Dermis blood vessel endothelial cell (primary cell): ENCODE results near the gene PDE6C. TPM values are rescaled to one million over a fixed set of nuclear protein-coding genes. Genes with fewer than 3 reads are reported as not detected.

Source experiments
- DNase-seq: peaks from one replicate; pipeline ENCODE4 v3.0.0; 2010
- total RNA-seq: library from RNA; depleted of rRNA; stranded (reverse); fragments of >200 nt; gene quantifications from 2 replicates; pipeline ENCODE4 v1.2.3, GENCODE V29; 2014

Gene PDE6C
- total RNA-seq, 1 donor from 2014 or later, result not detected

DNA sequence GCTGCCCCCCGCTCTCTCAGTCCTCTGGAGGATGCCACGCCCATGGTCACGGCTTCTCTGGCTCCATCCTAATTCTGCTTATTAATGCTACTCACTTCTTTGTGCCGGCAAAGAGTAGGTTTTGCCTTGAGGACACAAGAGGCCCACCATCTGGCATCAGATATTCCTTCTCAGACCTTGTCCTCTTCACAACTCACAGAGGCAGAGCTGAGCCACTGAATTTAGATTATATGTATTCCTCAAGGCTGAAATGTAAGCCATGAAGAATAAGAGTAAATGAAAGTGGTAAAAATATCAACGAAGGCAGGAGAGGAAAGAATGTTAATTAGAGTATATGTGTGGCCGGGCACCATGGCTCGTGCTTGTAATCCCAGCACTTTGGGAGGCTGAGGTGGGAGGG is 17.8 kb upstream of the PDE6C start:
- DNase-seq, result no peak

DNA sequence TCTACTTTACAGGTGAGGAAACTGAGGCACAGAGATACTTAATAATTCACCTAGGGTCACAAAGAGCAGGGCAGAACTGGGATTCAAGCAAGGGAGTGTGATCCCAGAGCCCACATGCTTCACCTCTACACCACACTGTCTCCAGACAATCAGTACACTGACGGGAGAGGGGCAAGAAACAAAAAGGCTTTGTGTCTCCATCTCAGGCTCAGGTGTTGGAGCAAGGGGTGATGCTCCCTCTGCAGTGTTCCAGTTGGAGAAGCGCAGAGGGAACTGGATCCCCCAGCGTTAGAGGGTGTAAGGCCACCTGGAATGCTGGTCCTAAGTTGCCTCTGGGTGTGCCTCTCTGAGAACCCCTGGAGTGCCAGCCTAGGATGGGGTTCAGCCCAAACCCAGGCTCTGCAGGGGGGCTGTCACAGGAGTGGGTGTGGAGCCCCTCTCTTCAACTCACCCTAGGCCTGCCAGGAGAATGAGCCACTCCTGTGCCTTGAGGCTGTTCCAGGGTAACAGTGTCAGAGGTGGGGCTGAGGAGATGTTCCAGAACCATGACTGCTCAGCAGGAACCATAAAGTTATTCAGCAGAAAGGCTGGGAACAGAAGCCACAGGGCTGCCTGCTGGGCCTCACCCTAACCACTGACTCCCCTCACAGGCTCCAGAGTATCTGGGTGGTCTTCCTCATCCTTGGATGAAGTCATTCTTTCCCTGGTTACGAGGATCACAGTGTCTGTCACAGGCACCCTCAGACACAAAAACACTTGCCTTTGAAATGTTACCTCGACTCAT is 16.8 kb upstream of the PDE6C start:
- DNase-seq, result no peak

DNA sequence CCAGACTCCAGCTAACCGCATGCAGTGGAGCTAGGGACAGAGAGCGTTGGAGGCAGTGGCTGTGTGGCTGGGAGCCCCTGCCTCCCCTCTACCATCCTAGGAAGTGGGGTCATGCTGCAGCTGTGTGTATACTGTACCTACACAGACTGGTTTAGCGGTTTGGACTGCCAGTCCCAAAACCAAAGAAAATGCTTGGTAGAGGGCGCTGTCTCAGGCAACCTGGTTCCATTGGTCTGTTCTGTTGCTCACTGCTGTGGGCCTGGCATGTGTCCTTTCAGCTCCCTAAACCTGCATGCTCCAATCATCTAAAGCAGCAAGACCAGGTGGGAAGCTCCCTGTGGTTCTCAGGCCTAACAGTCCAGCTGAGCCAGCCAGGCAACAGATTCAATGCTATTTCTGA is 15.8 kb upstream of the PDE6C start:
- no peak for DNase-seq

DNA sequence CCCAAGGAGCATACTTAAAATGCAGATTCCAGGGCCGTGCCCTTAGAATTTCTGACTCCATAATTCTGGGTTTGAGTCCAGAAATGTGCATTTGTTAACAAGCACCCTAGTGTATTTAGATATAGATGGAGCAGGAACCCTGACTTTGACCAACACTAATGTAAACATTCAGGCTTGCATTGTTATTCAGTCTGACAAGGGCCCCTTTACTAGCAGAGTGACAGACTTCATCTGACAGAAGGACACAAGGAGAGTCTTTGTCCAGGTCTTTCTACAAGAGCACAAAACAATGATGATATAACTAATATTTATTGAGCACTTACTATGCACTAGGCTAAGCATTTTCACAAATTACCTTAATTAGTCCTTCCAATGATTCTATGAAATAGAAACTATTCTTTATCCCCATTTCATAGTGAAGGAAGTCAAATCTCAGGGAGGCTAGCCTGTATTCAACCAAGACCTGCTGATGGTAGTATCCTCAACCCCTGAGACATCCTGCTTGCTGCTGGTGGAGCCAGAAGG is 15.2 kb upstream of the PDE6C start:
- no peak for DNase-seq

DNA sequence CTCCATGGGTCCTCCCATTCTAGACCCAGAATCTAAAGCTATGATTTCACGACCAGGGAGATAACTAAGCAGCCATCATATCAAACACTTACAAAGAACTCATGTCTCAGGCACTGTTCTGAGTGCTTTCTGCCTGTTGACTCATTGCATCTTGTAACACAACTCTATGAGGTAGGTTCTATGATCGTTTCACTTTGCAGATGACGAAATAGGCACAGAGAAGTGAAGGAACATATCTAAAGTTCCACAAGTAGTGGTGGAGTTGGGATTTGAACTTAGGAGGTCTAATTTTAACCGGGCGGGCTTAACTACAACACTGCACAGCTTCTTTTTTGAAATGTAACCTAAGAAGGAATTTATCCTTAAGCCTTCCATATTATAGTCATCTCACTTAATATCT is 14.2 kb upstream of the PDE6C start:
- DNase-seq, result no peak

DNA sequence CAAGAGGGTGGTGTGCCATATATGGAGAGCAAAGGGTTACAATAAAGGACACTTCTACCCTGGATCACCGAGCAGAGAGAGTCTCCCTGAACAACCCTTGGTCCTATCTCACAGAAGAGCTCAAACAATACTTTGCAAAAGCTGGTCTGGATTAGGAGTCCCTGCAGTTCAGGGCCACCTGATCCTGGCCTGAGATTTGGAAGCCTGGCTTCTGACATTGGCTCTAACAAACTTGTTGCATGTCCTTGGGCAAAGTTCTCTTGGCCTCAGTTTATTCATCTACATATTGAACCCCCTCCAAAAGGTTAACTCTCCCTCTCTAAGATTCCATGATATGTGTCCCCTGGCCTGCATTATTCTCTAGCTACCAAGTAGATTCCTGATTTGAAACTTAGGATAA is 13.0 kb upstream of the PDE6C start:
- no peak for DNase-seq

DNA sequence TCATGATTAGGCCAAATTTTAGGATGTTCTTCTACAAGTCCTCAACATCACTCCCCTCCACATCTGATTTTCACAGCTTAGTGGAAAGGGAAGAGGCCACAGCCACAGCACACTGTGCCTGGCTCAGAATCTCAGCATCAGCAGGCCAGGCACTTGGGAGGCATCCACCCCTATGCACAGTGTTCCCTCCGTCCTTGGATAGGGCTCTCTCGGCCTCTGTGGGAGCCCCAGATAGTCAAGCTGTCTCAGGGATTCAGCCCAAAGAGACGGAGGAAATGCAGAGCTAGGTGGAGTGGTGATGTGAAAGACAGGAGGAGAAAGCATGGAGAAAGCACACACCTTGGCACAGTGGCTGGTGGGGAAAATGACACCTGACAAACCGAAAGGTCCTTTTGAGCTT is 12.6 kb upstream of the PDE6C start:
- no peak for DNase-seq

DNA sequence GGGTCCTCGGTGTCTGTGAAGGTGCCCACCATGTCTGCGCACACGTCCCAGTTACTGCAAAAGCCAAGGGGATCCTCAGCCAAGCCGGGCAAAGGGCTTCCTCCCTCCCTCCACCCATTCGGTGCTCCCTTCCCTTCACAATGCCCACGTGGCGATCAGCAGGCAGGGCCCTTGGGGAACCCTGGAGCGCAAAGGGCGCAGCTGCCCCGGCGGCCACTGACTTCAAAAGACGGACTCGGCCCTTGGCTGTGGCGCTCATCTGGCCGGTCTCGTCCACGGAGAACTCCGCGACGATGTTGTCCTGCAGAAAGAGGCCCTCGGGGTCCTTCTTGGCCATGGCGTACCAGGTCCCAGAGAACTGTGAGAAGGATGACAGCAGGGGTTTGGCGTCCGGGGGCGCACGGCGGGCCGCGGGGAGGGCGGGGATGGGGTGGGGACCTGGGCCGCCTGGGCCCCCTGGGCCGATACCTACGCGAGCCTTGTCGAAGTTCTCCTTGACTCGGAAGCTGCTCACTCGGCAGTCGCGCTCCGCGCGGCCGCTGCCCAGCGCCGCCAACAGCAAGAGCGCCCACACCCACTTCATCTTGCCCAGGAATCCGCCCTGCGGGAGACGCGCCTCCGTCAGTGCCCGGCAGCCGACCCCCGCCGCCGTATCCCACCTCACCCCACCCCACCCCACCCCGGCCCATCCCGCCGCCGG is 11.7 kb upstream of the PDE6C start:
- DNase-seq, result peak; percentile 47

DNA sequence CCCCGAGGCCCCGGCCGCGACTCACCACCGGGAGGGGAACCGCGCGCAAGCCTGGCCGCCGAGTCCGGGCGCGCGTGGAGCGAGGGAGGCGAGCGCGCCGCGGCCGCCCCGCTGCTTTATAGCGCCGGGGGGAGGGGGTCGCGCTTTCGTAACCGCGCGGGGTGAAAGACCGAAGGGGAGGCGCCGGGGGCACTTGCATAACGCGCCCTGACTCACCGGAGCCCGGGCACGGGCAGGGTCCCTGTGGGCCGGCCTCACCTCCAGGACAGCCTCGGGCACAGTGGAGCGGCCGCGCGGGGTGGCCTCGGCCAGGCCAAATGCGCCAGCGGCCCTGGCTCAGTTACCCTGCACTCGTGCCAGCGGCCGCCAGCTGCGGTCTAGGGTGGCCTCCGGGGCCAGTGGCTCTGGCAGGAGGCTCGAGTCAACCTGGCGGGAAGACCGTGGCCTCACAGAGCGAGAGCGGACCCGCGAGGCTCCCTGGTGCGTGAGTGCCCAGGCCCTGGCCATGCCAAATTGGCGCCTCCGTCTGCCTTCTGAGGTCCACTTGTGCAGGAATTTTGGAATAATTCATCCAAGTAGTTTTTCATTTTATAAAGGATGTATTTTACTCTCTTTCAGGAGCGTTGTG is 11.1 kb upstream of the PDE6C start, which contains the start of gene RBP4:
TSS of gene RBP4 (minus strand) at position 90 of the 628 bp plus-strand sequence. CDS start 207 bp downstream, outside the sequence.
- peak; percentile 3 for DNase-seq

DNA sequence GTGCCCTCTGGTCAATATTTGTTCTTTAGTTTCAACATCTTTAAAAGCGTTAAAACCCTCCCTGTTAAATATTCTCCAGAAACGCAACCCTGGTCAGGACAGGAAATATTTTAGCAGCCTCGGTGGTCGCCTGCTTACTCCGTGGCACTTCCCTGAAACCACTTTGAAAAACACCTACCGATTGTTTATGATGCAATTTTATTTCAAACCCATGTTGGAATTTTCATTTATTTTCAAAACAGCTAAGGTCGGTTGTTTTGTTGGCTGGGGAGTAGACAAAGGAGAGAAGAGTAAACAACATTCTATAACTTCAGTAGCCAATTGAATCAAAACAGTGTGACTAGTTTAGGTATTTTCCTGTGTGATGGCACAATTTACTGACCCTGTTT is 10.6 kb upstream of the PDE6C start:
- no peak for DNase-seq

DNA sequence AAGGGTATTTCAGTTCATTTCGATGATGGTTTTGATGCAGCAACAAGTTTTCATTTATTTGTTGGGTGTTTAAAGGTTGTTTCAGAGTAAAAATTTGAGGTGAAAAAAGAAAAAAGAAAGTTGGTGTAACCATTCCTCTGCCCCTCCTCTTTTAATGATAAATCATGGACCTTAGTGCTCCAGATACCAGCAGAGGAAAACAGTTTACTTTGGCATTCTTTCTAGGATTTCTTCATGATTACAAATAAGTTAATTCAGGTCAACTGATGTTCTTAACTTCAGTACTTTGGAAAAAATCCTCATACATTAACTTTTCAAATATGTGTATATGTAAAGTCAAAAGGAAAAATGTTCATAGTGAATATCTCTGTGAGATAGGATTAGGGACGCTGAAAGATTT is 9.3 kb upstream of the PDE6C start:
- no peak for DNase-seq

DNA sequence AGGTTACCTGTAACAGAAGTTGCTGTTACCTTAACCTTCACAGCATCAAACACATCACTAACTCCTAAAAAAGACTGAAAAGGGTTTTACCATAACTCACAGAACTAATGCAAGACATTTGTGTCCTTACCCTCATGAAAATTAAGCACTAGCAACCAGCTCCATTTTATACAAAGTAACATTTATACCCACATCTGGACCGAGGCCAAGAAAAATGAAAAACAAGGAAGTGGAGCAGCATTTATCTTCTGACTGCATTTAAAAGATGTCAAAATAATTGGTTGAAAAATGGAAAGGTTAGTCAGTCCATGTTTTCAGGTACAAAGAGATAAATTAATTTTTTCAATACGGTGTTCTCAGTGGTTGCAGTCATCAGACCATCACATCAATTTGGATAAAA is 8.2 kb upstream of the PDE6C start:
- peak; percentile 4 for DNase-seq

DNA sequence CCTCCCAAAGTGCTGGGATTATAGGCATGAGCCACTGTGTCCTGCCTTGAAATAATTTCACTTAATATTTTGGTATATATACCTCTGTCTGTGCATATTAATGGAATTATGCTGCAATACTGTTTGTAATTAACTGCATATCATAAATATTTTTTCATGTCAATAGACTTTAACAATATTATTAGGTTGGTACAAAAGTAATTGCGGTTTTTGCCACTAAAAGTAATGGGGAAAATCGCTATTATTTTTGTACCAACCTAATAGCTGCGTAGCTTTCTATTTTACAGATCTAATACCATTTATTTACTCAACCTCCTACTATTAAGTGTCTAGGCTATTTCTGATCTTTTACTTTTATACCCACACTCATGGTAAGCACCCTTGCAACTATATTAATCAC is 3.9 kb upstream of the PDE6C start:
- DNase-seq, result no peak

DNA sequence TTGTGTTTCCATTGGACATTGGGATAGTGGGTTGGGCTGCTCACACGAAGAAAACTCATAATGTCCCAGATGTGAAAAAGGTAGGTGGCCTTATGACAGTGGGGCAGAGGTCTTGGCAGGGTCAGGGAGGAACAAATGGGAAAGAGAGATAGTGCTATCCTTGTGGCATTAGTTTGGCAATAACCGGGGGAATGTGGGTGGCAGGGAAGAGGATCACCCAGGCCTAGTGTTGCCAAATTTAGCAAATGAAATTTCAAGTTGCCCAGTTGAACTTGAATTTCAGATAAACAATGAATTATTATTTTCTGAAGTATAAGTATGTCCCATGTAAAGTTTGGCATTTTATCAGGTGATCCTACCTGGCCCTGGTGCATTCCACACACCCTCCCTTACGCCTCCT is 789 bp downstream of the PDE6C start:
- DNase-seq, result no peak

DNA sequence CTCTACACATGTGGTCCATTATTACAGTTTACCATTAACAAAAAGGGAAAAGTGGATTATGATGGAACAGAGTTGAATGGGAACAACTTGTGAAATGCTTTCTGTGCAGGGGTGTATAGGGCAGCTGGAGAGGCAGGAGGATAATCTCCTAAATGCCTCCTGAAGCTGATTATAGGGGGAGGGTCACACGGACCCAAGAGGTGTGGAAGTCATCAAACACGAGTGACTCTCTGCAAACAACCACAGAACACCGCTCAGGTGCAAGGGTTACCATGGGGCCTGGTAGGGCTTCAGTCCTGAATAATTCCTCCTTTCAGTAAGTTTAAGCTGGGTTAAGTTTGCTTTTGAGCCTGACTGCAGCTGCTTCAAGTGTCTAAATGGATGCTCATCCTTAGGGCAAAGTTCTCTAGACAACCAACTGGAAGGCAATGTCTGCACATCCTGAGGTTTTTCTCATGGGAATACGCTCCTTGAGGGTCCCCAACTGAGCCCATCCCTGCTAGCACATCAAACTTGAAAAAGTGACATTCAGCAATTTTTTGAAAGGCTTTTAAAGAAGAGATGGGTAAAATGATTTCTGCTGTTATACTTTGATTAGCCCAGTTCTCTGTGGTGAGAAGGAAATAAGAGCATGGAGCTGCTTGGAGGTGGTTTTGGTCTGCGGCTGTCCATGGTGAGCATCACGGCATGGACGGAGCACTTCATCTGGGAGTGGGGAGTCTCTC is 1.9 kb downstream of the PDE6C start:
- no peak for DNase-seq

DNA sequence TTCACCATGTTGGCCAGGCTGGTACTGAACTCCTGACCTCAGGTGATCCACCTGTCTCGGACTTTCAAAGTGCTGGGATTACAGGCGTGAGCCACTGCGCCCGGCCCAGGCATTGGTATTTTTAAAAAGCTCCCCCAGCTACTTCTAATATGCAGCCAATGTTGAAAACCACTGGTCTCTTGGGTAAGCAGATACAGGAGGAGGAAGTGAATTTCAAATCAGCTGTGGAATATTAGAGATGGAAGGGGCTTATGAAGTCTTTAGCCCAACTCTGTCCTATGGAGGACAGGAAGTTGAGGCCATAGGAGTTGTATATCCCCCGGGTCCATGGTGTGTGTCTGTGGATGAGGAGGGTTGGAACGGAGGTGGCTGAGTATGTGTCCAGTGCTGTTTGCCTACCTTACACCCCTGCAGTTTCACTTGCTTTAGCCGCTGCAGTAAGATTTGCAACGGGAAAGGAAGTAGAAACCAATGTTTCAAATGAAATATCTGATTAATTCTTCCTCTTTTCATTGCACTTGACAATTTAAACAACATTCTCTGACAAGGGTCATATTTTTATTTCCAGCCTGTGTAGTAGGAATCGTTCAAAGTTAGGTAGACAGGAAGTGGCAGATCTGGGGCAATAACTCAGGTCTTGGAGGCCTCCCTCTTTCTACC is 3.4 kb downstream of the PDE6C start:
- DNase-seq, result no peak

DNA sequence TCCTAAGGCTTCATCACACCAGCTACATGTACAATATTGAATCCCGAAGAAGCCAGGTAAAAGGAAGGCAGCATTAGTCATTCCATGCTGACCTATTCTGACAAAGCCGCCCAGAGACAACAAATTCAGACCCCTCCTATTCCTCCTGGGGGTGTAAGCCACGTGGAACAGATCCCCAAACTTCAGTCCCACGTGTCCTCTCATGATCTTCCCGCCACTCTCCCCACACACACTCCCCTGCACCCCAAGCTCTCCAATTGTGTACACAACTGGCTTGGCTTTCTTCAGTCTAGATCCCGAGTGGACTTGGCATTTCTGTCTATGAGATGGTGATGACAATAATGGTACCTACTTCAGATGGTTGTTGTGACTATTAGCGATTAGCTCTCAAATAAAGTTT is 8.6 kb downstream of the PDE6C start:
- DNase-seq, result no peak

DNA sequence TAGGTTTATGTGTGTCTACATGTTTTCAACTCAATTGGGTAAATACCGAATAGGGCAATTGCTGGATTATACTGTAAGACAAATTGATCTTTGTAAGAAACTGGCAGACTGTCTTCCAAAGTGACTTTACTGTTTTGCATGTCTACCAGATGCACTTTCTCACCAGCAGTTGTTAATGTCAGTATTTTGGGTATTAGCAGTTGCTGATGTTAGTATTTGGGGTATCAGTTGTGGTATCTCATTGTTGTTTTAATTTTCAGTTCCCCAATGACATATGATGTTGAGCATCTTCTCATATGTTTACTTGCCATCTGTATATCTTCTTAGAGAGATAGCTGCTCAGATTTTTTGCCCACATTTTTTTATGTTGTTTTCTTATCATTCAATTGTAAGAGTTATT is 10.6 kb downstream of the PDE6C start:
- DNase-seq, result no peak

DNA sequence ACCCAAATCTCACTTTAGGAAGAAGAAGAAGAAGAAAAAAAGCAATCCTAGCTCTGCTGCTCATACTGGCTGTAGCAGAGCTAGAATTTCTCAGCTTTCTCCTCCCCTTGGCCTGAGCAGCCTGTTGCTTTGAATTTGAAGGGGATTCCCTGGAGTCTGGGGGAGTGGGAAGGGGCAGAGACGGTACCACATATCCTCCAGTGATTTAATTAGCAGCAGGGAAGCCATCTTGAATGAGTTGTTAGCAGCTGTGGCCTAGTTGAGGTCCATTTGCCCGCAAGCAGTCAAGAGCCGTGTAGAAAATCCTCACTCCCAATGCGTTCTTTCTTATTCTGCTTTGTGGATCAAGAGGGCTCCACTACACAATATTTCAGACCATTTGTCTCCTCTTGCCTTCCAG is 16.5 kb downstream of the PDE6C start:
- no peak for DNase-seq

DNA sequence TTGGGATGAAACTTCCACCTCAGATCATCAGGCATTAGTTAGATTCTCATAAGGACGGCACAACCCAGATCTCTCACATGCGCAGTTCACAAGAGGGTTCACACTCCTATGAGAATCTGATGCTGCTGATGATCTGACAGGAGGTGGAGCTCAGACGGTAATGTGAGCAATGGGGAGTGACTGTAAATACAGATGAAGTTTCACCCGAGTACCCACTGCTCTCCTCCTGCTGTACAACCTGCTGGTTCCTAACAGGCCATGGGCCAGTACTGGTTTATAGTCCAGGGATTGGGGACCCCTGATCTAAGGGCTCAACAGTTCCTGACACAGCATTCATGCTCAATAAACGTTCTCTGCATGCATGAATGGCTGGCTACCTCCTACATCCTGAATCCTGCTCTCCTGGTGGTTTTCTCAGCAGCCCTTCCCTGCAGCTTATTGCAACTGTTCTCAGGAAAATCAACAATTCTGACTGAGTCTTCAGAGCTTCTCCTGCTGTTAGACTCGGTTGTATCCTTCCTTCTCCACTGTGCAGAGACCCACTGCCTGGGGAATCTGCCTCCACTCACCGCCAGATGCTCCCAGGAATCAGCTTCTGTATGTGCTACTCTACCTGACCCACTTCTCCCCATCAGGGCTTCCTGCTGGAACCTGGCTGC is 17.4 kb downstream of the PDE6C start:
- no peak for DNase-seq

DNA sequence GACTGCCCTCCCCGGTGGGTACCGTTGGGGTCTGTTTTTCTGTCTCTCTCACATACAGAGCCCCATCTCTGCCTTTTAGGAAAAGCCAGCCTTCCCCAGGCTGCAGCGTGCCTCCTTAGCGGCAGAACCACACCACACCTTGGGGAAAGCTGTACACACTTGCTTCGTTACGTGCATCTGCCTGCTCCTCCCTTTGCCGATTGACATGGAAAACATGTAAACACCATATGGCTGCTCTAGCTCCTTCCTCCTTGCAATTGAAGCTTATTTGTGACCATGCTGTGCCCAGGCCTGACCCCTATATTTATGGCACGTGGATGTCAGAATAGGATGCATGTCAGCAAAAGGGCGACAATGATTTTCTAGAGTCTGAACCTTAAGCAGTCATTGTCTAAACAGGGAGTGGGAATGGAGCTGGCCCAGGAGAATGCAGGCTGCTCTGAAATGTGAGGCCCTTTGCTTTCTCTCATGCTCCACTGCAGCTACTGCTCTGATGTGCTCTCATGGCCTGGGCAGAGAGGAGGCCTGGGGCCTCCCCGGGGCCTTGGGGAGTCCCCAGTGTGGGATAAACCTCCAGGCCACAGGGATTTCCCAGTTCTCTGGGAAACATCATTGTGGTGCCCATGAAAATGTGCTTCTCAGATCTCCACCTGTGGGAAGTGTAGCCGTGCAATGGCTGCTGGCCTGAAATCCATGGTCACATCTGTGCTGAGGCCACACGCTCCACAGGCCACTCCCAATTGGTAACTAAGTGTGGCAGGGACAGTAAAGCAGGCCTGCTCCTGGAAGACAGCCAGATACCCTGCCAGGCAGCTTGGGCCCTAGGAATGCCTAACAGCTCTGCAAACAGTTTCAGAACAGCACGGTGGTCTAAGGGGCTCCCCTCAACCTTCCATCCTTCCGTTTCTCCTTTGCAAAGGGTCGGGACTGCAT is 18.6 kb downstream of the PDE6C start:
- DNase-seq, result no peak
